ENCODE measurements around the gene ARPC5L. TPM values are rescaled to one million over a fixed set of nuclear protein-coding genes. Genes with fewer than 3 reads are reported as not detected.
A peak's percentile ranks its signal among the peaks of the same experiment; 100 is the strongest.

ARPC5L gene
- total and polyA plus RNA-seq, 2 of the 8 experiments (the other 6 are each of a cell fraction or from before 2014, with no cell fraction given): 34.1 to 50.6 TPM

GRCh38 chr9:124813501-124814163, 48.3 kb upstream of the ARPC5L start:
- Histone ChIP-seq H2AFZ (ENCODE audit: low read length) (no peak overlapping the region), H3K4me3 (ENCODE audit: extremely low read depth in 1 of 4, insufficient read depth in 2 of 4, low read depth in 3 of 4, low read length in 4 of 4) (no peak overlapping the region), H3K27ac (ENCODE audit: low read depth, low read length) (no peak overlapping the region), H3K14ac (ENCODE audit: insufficient read length) (no peak overlapping the region), H3K4ac (replicated peaks; ENCODE audit: insufficient read length, low read depth, low read length) (no peak overlapping the region), H3K4me2 (ENCODE audit: insufficient read depth in 1 of 2, low read depth in 2 of 2, low read length in 2 of 2) (no peak overlapping the region), H3K56ac (replicated peaks; ENCODE audit: insufficient read length, low read depth, low read length) (no peak overlapping the region), H2BK5ac (ENCODE audit: low read depth, low read length) (peak overlapping the region; percentile 54; the same call in 1 of the 2 replicates), H2BK20ac (ENCODE audit: low read length) (peak overlapping the region; percentile 2; the same call in 1 of the 2 replicates), H4K5ac (ENCODE audit: insufficient read length, low read depth, low read length) (no peak overlapping the region), H4K8ac (ENCODE audit: extremely low read depth, insufficient read depth, low read length) (no peak overlapping the region), H2BK12ac (ENCODE audit: low read depth, low read length) (peak overlapping the region; percentile 93; the same call in 1 of the 2 replicates), H2BK15ac (ENCODE audit: low read length) (peak overlapping the region; percentile 61; the same call in 1 of the 2 replicates), H2AK5ac (ENCODE audit: low read depth, low read length) (0 out of 2 replicates have a peak overlapping the region, but pooled peaks have one; percentile 41), H2BK120ac (replicated peaks; ENCODE audit: low read depth, low read length) (no peak overlapping the region), H3K4me1 (replicated peaks in 1 of 4; ENCODE audit: control insufficient read depth in 3 of 4, insufficient read depth in 4 of 4, low read length in 3 of 4) (peaks cover 10 to 21% (median 16%) of the 10 kb centered on the region in 4 experiments), H3K23me2 (ENCODE audit: low read depth, low read length) (peaks cover 2% of the 10 kb centered on the region; the same call in 1 of the 2 replicates), H3K18ac (ENCODE audit: extremely low read depth, low read length) (0 out of 2 replicates have a peak overlapping the region, but pooled peaks have one; percentile 3), H4K91ac (replicated peaks; ENCODE audit: insufficient read length, low read length) (no peak overlapping the region), H3K36me3 (ENCODE audit: control insufficient read depth in 2 of 4, insufficient read depth in 4 of 4, low read length in 3 of 4) (no peaks in the 10 kb centered on the region), H3K27me3 (replicated peaks in 1 of 4; ENCODE audit: control insufficient read depth in 3 of 4, extremely low read depth in 1 of 4, insufficient read depth in 3 of 4, low read length in 3 of 4) (no peaks in the 10 kb centered on the region), H3K9ac (replicated peaks in 1 of 4; ENCODE audit: extremely low read depth in 1 of 4, low read depth in 3 of 4, low read length in 3 of 4) (no peak overlapping the region; a peak in 1 of 7 replicates), H3K79me1 (ENCODE audit: low read depth, low read length) (no peaks in the 10 kb centered on the region), H3K79me2 (ENCODE audit: control insufficient read depth in 1 of 2, insufficient read depth in 2 of 2, low read length in 2 of 2) (no peaks in the 10 kb centered on the region), H3K23ac (ENCODE audit: insufficient read length) (no peak overlapping the region), H3K9me3 (ENCODE audit: insufficient read depth in 2 of 2, low read depth in 1 of 2, low read length in 1 of 2) (no peaks in the 10 kb centered on the region), H4K20me1 (replicated peaks in 1 of 2; ENCODE audit: control insufficient read depth in 1 of 2, insufficient read depth in 2 of 2, low read length in 2 of 2) (no peaks in the 10 kb centered on the region)
- ChIA-PET CTCF (ENCODE audit: partially characterized antibody) (interaction anchor here (0.7 to 65.2 kb wide), 8 partner anchors 15 to 196 kb away, joined by 3 to 1529 read pairs (median 4); partner anchors contain the start of genes ARPC5L, NR6A1, OLFML2A and RPL35), POLR2A (ENCODE audit: partially characterized antibody) (interaction anchor here (0.8 to 5.9 kb wide), 6 partner anchors 24 to 48 kb away, joined by 3 to 23 read pairs (median 4); partner anchors contain the start of genes ARPC5L, NR6A1 and RPL35)
- no peak for DNase-seq (ENCODE audit: low read depth in 1 of 2, low spot score in 2 of 2)
- no peak for FAIRE-seq
- 97% methylated on average over 11 of the region's 11 CpGs; no CpG with 5 or more reads in 1 of the 2 experiments for WGBS, 2 experiments (ENCODE audit: extremely low coverage in 1 of 2, insufficient coverage in 1 of 2, insufficient read length in 1 of 2, insufficient replicate concordance in 2 of 2, low coverage in 1 of 2, low lambda C conversion rate in 2 of 2, missing lambda C conversion rate in 1 of 2)
- TF ChIP-seq TAF7 (optimal IDR thresholded peaks at IDR 0.05; ENCODE audit: borderline replicate concordance, low read depth, low read length) (no peak), BRCA1 (IDR thresholded peaks at IDR 0.05; ENCODE audit: low read depth, low read length) (no peak), GABPA (IDR thresholded peaks at IDR 0.05; ENCODE audit: borderline replicate concordance, insufficient read depth, low read length) (no peak), ZNF274 (IDR thresholded peaks at IDR 0.05; ENCODE audit: borderline replicate concordance, extremely low read depth, low read length) (no peak), KDM4A (IDR thresholded peaks at IDR 0.05; ENCODE audit: low read depth, low read length, severe bottlenecking) (no peak), ATF3 (IDR thresholded peaks at IDR 0.05; ENCODE audit: insufficient read depth, low read depth, low read length) (no peak), RNF2 (IDR thresholded peaks at IDR 0.05; ENCODE audit: borderline replicate concordance, low read depth, low read length, missing control alignments, poor library complexity, severe bottlenecking) (no peak), CREB1 (IDR thresholded peaks at IDR 0.05) (no peak)

Data from H1 (cell line).